Measurements from ENCODE around the gene RPS26. TPM values are rescaled to one million over a fixed set of nuclear protein-coding genes. Genes with fewer than 3 reads are reported as not detected.
"Not testable (repeated sequence)": the region's sequence is repeated elsewhere in the genome, so short reads cannot be mapped to it uniquely, and the experiment has no call there.

Gene RPS26
- total RNA-seq, 2 experiments from 2014 or later: 74.6 to 600 TPM

DNA sequence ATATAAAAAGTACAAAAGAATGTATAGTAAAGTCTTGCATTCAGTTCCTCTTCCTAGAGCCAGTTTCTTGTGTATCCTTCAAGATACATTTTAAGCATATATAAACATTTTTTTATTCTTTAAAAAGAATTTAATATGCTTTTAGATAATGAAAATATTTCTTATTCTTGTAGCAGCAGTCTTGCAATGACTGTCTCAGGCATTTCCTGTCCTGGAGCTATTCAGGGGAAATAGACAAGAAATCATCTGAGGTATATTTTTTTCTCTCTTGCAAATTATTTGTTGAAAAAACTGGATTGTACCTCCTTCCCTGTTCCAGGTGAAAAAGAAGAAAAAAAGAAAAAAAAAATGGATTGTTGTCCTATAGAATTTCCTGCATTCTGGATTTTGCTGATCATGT lies 21.3 kb downstream of the RPS26 start:
- no peak for DNase-seq (ENCODE audit: low spot score)
- Histone ChIP-seq H3K4me3 (ENCODE audit: low read depth, low read length, poor library complexity, severe bottlenecking) (no peak overlapping the region), H2AFZ (ENCODE audit: low read length) (no peak overlapping the region), H3K9me2 (ENCODE audit: insufficient read depth, low read length) (no peaks in the 10 kb centered on the region), H3K27ac (ENCODE audit: low read depth, low read length, poor library complexity, severe bottlenecking) (no peak overlapping the region), H3K4me2 (ENCODE audit: low read length) (no peak overlapping the region), H3K4me1 (ENCODE audit: insufficient read depth, low read length, poor library complexity, severe bottlenecking) (no peaks in the 10 kb centered on the region), H3K9me3 (ENCODE audit: low read length) (no peaks in the 10 kb centered on the region), H3K79me2 (ENCODE audit: insufficient read depth, low read depth, low read length) (no peaks in the 10 kb centered on the region), H4K20me1 (ENCODE audit: insufficient read depth, low read length) (no peaks in the 10 kb centered on the region), H3K36me3 (ENCODE audit: insufficient read depth, low read length) (no peaks in the 10 kb centered on the region)
- POLR2A ChIA-PET: no interaction called here
- intact Hi-C loops (cut with micrococcal nuclease; ENCODE audit: unreplicated experiment): loop anchor here (5.0 kb wide), 1 partner anchor 34 kb away; no protein-coding TSS in a partner anchor
- BruUV-seq (replicated peaks): no TSS peak
- TF ChIP-seq, protein P1, sequence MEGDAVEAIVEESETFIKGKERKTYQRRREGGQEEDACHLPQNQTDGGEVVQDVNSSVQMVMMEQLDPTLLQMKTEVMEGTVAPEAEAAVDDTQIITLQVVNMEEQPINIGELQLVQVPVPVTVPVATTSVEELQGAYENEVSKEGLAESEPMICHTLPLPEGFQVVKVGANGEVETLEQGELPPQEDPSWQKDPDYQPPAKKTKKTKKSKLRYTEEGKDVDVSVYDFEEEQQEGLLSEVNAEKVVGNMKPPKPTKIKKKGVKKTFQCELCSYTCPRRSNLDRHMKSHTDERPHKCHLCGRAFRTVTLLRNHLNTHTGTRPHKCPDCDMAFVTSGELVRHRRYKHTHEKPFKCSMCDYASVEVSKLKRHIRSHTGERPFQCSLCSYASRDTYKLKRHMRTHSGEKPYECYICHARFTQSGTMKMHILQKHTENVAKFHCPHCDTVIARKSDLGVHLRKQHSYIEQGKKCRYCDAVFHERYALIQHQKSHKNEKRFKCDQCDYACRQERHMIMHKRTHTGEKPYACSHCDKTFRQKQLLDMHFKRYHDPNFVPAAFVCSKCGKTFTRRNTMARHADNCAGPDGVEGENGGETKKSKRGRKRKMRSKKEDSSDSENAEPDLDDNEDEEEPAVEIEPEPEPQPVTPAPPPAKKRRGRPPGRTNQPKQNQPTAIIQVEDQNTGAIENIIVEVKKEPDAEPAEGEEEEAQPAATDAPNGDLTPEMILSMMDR (conservative IDR thresholded peaks at IDR 0.05; ENCODE audit: low read length): no peak
- no peak for TF ChIP-seq EZH2phosphoT487 (IDR thresholded peaks at IDR 0.05; ENCODE audit: borderline replicate concordance, low read depth, low read length)
- CTCF ChIA-PET (ENCODE audit: unreplicated experiment): no interaction called here

DNA sequence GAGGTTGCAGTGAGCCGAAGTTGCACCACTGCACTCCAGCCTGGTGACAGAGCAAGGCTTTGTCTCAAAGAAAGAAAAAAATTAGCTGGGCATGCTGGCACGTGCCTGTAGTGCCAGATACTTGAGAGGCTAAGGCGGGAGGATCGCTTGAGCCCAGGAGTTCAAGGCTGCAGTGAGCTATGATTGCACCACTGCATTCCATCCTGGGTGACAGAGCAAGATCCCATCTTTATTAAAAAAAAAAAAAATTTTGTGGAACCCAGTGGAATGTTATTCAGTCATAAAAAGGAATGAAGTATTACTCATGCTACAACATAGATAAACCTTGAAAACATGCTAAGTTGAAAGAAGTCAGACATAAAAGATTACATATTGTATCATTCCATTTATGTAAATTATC lies 29.9 kb downstream of the RPS26 start:
- Histone ChIP-seq H3K27ac (ENCODE audit: low read depth, low read length, poor library complexity, severe bottlenecking) (no peak overlapping the region), H4K20me1 (ENCODE audit: insufficient read depth, low read length) (no peaks in the 10 kb centered on the region), H3K4me3 (ENCODE audit: low read depth, low read length, poor library complexity, severe bottlenecking) (no peak overlapping the region), H3K4me2 (ENCODE audit: low read length) (no peak overlapping the region), H2AFZ (ENCODE audit: low read length) (no peak overlapping the region), H3K4me1 (ENCODE audit: insufficient read depth, low read length, poor library complexity, severe bottlenecking) (no peaks in the 10 kb centered on the region), H3K9me2 (ENCODE audit: insufficient read depth, low read length) (no peaks in the 10 kb centered on the region), H3K36me3 (ENCODE audit: insufficient read depth, low read length) (no peaks in the 10 kb centered on the region), H3K79me2 (ENCODE audit: insufficient read depth, low read depth, low read length) (no peaks in the 10 kb centered on the region), H3K9me3 (ENCODE audit: low read length) (no peaks in the 10 kb centered on the region)
- intact Hi-C loops (cut with micrococcal nuclease; ENCODE audit: unreplicated experiment): no loop called here
- CTCF ChIA-PET (ENCODE audit: unreplicated experiment): no interaction called here
- DNase-seq (ENCODE audit: low spot score): no peak
- POLR2A ChIA-PET: interaction anchor here (0.5 to 0.6 kb wide), 2 partner anchors 13 to 240 kb away, joined by 4 to 5 read pairs; no protein-coding TSS in a partner anchor
- TF ChIP-seq, protein P1 (conservative IDR thresholded peaks at IDR 0.05; ENCODE audit: low read length): no peak
- TF ChIP-seq EZH2phosphoT487 (IDR thresholded peaks at IDR 0.05; ENCODE audit: borderline replicate concordance, low read depth, low read length): no peak
- BruUV-seq (replicated peaks): no TSS peak

DNA sequence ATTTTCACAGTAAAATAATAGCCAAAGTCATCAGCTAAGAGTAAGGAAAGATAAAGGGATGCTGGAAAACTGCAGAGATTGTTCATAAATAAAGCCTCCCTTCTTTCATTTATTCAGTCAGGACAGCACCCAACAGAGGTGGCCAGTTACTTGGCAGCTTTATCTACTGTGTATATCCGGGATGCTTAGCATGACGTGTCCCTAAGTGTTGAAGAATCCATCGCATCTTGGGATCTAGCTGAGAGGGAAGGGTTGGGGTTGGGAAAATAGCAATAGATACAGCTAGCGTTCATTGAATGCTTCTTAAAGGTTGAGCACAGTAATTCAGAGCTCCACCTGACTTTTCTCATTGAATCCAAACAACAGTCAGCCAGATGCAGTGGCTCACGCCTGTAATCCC lies 32.7 kb downstream of the RPS26 start:
- H3K4me1 ChIP-seq (ENCODE audit: insufficient read depth, low read length, poor library complexity, severe bottlenecking): peaks cover 4% of the 10 kb centered on the region
- ChIA-PET CTCF (ENCODE audit: unreplicated experiment) (interaction anchor here (0.5 kb wide), 1 partner anchor 115 kb away, joined by 3 read pairs; the partner anchor contains the start of gene SMARCC2), POLR2A (no interaction called here)
- no peaks in the 10 kb centered on the region for H3K9me2 ChIP-seq (ENCODE audit: insufficient read depth, low read length)
- no peak overlapping the region for H3K27ac ChIP-seq (ENCODE audit: low read depth, low read length, poor library complexity, severe bottlenecking)
- no peaks in the 10 kb centered on the region for H3K79me2 ChIP-seq (ENCODE audit: insufficient read depth, low read depth, low read length)
- no peak overlapping the region for H3K4me3 ChIP-seq (ENCODE audit: low read depth, low read length, poor library complexity, severe bottlenecking)
- no peak overlapping the region for H3K4me2 ChIP-seq (ENCODE audit: low read length)
- intact Hi-C loops (cut with micrococcal nuclease; ENCODE audit: unreplicated experiment): no loop called here
- no peaks in the 10 kb centered on the region for H3K9me3 ChIP-seq (ENCODE audit: low read length)
- no peak overlapping the region for H2AFZ ChIP-seq (ENCODE audit: low read length)
- DNase-seq (ENCODE audit: low spot score): no peak
- H3K36me3 ChIP-seq (ENCODE audit: insufficient read depth, low read length): no peaks in the 10 kb centered on the region
- BruUV-seq (replicated peaks): no TSS peak
- no peaks in the 10 kb centered on the region for H4K20me1 ChIP-seq (ENCODE audit: insufficient read depth, low read length)
- TF ChIP-seq, protein P1 (conservative IDR thresholded peaks at IDR 0.05; ENCODE audit: low read length): no peak
- no peak for TF ChIP-seq EZH2phosphoT487 (IDR thresholded peaks at IDR 0.05; ENCODE audit: borderline replicate concordance, low read depth, low read length)

DNA sequence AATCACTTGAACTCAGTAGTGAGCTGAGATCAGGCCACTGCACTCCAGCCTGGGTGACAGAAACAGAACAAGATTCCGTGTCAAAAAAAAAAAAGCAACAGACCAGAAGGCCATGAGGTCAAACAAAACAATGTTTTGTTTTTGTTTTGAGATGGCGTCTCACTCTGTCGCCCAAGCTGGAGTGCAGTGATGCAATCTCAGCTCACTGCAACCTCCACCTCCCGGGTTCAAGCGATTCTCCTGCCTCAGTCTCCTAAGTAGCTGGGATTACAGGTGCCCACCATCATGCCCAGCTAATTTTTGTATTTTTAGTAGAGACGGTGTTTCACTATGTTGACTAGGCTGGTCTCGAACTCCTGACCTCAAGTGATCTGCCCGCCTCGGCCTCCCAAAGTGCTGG lies 36.2 kb downstream of the RPS26 start:
- H3K4me2 ChIP-seq (ENCODE audit: low read length); intact Hi-C loops (cut with micrococcal nuclease; ENCODE audit: unreplicated experiment); H4K20me1 ChIP-seq (ENCODE audit: insufficient read depth, low read length); H3K27ac ChIP-seq (ENCODE audit: low read depth, low read length, poor library complexity, severe bottlenecking); DNase-seq (ENCODE audit: low spot score); H3K36me3 ChIP-seq (ENCODE audit: insufficient read depth, low read length); H2AFZ ChIP-seq (ENCODE audit: low read length); CTCF ChIA-PET (ENCODE audit: unreplicated experiment); BruUV-seq (replicated peaks); H3K79me2 ChIP-seq (ENCODE audit: insufficient read depth, low read depth, low read length); H3K4me3 ChIP-seq (ENCODE audit: low read depth, low read length, poor library complexity, severe bottlenecking); H3K9me3 ChIP-seq (ENCODE audit: low read length); H3K9me2 ChIP-seq (ENCODE audit: insufficient read depth, low read length): not testable (repeated sequence)
- H3K4me1 ChIP-seq (ENCODE audit: insufficient read depth, low read length, poor library complexity, severe bottlenecking): peaks cover 16% of the 10 kb centered on the region
- POLR2A ChIA-PET: interaction anchor here (0.7 kb wide), 2 partner anchors 68 to 139 kb away, joined by 3 read pairs; no protein-coding TSS in a partner anchor
